Neuronal stem cell (in vitro differentiated cells): ENCODE data around the gene EEF1AKMT1.

Experiments
- DNase-seq: peaks from one replicate; pipeline ENCODE4 v3.0.0-alpha.2; 2013; ENCODE audit warnings: low spot score
- H2AFZ ChIP-seq: one replicate; pipeline ENCODE4 v1.6.1; 2013; ENCODE audit warnings: mild to moderate bottlenecking, low read length, inconsistent platforms
- H2AK5ac ChIP-seq: 2 replicates; pipeline ENCODE4 v1.6.1; 2013; ENCODE audit warnings: low read depth, mild to moderate bottlenecking, inconsistent platforms, low read length, moderate library complexity, mixed read lengths
- H2BK120ac ChIP-seq: 2 replicates; pipeline ENCODE4 v1.6.1; 2013; ENCODE audit warnings: low read depth, mild to moderate bottlenecking, inconsistent platforms, low read length, moderate library complexity, mixed read lengths
- H2BK12ac ChIP-seq: one replicate; pipeline ENCODE4 v1.6.1; 2013; ENCODE audit warnings: low read length, inconsistent platforms
- H2BK15ac ChIP-seq: 2 replicates; pipeline ENCODE4 v1.6.1; 2013; ENCODE audit warnings: mild to moderate bottlenecking, low read length, inconsistent platforms, mixed read lengths
- H2BK5ac ChIP-seq: one replicate; pipeline ENCODE4 v1.6.1; 2013; ENCODE audit warnings: inconsistent platforms, mild to moderate bottlenecking, low read length, moderate library complexity
- H3K14ac ChIP-seq: one replicate; pipeline ENCODE4 v1.6.1; 2013; ENCODE audit warnings: low read length, inconsistent platforms
- H3K18ac ChIP-seq: 2 replicates; pipeline ENCODE4 v1.6.1; 2013; ENCODE audit warnings: low read length, inconsistent platforms
- H3K23ac ChIP-seq: 2 replicates; pipeline ENCODE4 v1.6.1; 2013; ENCODE audit warnings: low read depth, mild to moderate bottlenecking, mixed read lengths, low read length, inconsistent platforms; ENCODE audit not compliant: poor library complexity
- H3K27ac ChIP-seq: replicated peaks from 3 replicates; pipeline ENCODE4 v1.5.1; 2013; ENCODE audit warnings: low read length, inconsistent platforms
- H3K27me3 ChIP-seq, 3 experiments: 2 replicates each; pipeline ENCODE4 v1.6.1; 2013; ENCODE audit warnings: low read length in 3 of 3, mild to moderate bottlenecking in 2 of 3, inconsistent platforms in 1 of 3, low read depth in 1 of 3, mixed read lengths in 1 of 3, moderate library complexity in 1 of 3; ENCODE audit not compliant: control insufficient read depth in 3 of 3, insufficient read depth in 3 of 3
- H3K36me3 ChIP-seq, 2 donors: replicated peaks in 1 of 2; 2 replicates each; pipeline ENCODE4 v1.6.1; 2013; ENCODE audit warnings: low read length in 2 of 2; ENCODE audit not compliant: control insufficient read depth in 2 of 2, insufficient read depth in 2 of 2
- H3K4ac ChIP-seq: 2 replicates; pipeline ENCODE4 v1.6.1; 2013; ENCODE audit warnings: inconsistent platforms, mild to moderate bottlenecking, low read length, moderate library complexity
- H3K4me1 ChIP-seq, 2 donors: 1 replicate in 1 of 2; 2 replicates in 1 of 2; pipeline ENCODE4 v1.6.1; 2013; ENCODE audit warnings: low read length in 2 of 2, low read depth in 1 of 2; ENCODE audit not compliant: control insufficient read depth in 2 of 2, insufficient read depth in 1 of 2
- H3K4me2 ChIP-seq: one replicate; pipeline ENCODE4 v1.6.1; 2013; ENCODE audit warnings: mild to moderate bottlenecking, low read length, inconsistent platforms; ENCODE audit not compliant: insufficient read depth, poor library complexity, severe bottlenecking
- H3K4me3 ChIP-seq, 2 donors: 2 replicates each; pipeline ENCODE4 v1.5.1; 2013; ENCODE audit warnings: low read length in 2 of 2, mild to moderate bottlenecking in 2 of 2, inconsistent platforms in 1 of 2, moderate library complexity in 1 of 2
- H3K79me1 ChIP-seq: one replicate; pipeline ENCODE4 v1.6.1; 2013; ENCODE audit warnings: low read depth, mild to moderate bottlenecking, inconsistent platforms, low read length, moderate library complexity
- H3K9ac ChIP-seq: one replicate; pipeline ENCODE4 v1.6.1; 2013; ENCODE audit warnings: mild to moderate bottlenecking, low read depth, low read length, inconsistent platforms; ENCODE audit not compliant: poor library complexity
- H3K9me3 ChIP-seq, 2 donors: replicated peaks in 1 of 2; 2 replicates each; pipeline versions ENCODE3 to v1.6.1; 2013; ENCODE audit warnings: low read length in 2 of 2, mild to moderate bottlenecking in 2 of 2, inconsistent platforms in 1 of 2, low read depth in 1 of 2, mixed read lengths in 1 of 2, moderate library complexity in 1 of 2; ENCODE audit not compliant: control insufficient read depth in 2 of 2, insufficient read depth in 1 of 2
- H4K8ac ChIP-seq: one replicate; pipeline ENCODE4 v1.6.1; 2013; ENCODE audit warnings: low read depth, mild to moderate bottlenecking, inconsistent platforms, low read length, moderate library complexity
- H4K91ac ChIP-seq: one replicate; pipeline ENCODE4 v1.6.1; 2013; ENCODE audit warnings: low read length, low read depth, mild to moderate bottlenecking, inconsistent platforms; ENCODE audit not compliant: poor library complexity
- WGBS, 2 donors: extraction: QIAGEN DNeasy Blood & Tissue Kit; methylation state at CpG; one replicate each; pipeline ENCODE4 v1.1.7; 2013; ENCODE audit warnings: missing lambda C conversion rate in 2 of 2, mixed read lengths in 1 of 2; ENCODE audit not compliant: insufficient read length in 2 of 2, insufficient replicate concordance in 1 of 2; ENCODE audit errors: extremely low coverage in 2 of 2; 5-methylcytosine and 5-hydroxymethylcytosine counted together

EEF1AKMT1 gene

GRCh38 chr13:20727856-20728255 is 45.9 kb downstream of the EEF1AKMT1 start:
- H2BK120ac ChIP-seq: no peak overlapping the region
- no peaks in the 10 kb centered on the region for H3K9me3 ChIP-seq
- no peak overlapping the region for H3K4me2 ChIP-seq
- H2AK5ac ChIP-seq: no peak overlapping the region
- no peak overlapping the region for H3K18ac ChIP-seq
- no peaks in the 10 kb centered on the region for H3K79me1 ChIP-seq
- H3K36me3 ChIP-seq: no peaks in the 10 kb centered on the region
- H2BK5ac ChIP-seq: no peak overlapping the region
- no peak overlapping the region for H2AFZ ChIP-seq
- no peak for DNase-seq
- no peak overlapping the region for H3K4me3 ChIP-seq
- no peak overlapping the region for H3K23ac ChIP-seq
- H4K91ac ChIP-seq: no peak overlapping the region
- no peak overlapping the region for H2BK12ac ChIP-seq
- no peak overlapping the region for H3K14ac ChIP-seq
- no peaks in the 10 kb centered on the region for H3K27me3 ChIP-seq
- H2BK15ac ChIP-seq: no peak overlapping the region
- H4K8ac ChIP-seq: no peak overlapping the region
- H3K4me1 ChIP-seq: no peaks in the 10 kb centered on the region
- no CpG with 5 or more reads among the region's 6 CpGs for WGBS, 2 donors
- no peak overlapping the region for H3K4ac ChIP-seq
- H3K27ac ChIP-seq: no peak overlapping the region
- H3K9ac ChIP-seq: no peak overlapping the region

GRCh38 chr13:20721454-20722357 is 52.1 kb downstream of the EEF1AKMT1 start:
- H2BK120ac ChIP-seq: no peak overlapping the region
- peak overlapping the region; percentile 93 for H4K91ac ChIP-seq
- H4K8ac ChIP-seq: peak overlapping the region; percentile 97
- no peak overlapping the region for H3K27ac ChIP-seq
- no CpG with 5 or more reads among the region's 81 CpGs for WGBS, 2 donors
- peak overlapping the region; percentile 93 for H3K18ac ChIP-seq
- peak overlapping the region; percentile 80 for H2BK5ac ChIP-seq
- H2AK5ac ChIP-seq: peak overlapping the region; percentile 63
- H3K14ac ChIP-seq: peak overlapping the region; percentile 90
- no peak for DNase-seq
- no peaks in the 10 kb centered on the region for H3K79me1 ChIP-seq
- peaks cover 3 to 4% of the 10 kb centered on the region in 2 donors for H3K9me3 ChIP-seq
- peak overlapping the region; percentile 12 for H3K4ac ChIP-seq
- H3K27me3 ChIP-seq: peaks cover 0 to 8% (median 0%) of the 10 kb centered on the region in 3 experiments
- H3K9ac ChIP-seq: peak overlapping the region; percentile 74
- H3K4me3 ChIP-seq: peak overlapping the region in 1 of 2 donors; percentile 79
- peaks cover 1 to 3% of the 10 kb centered on the region in 2 donors for H3K36me3 ChIP-seq
- peak overlapping the region; percentile 93 for H2BK12ac ChIP-seq
- peak overlapping the region; percentile 90 for H3K23ac ChIP-seq
- H3K4me2 ChIP-seq: peak overlapping the region; percentile 67
- H2AFZ ChIP-seq: no peak overlapping the region
- H3K4me1 ChIP-seq: peaks cover 0 to 9% of the 10 kb centered on the region in 2 donors
- H2BK15ac ChIP-seq: peak overlapping the region; percentile 91

- Histone ChIP-seq H3K79me1 (no peaks in the 10 kb centered on the region), H3K36me3 (peaks cover 1 to 3% of the 10 kb centered on the region in 2 donors), H3K27ac (no peak overlapping the region), H4K91ac (no peak overlapping the region), H3K4me3 (no peak overlapping the region), H3K27me3 (peaks cover 0 to 8% (median 0%) of the 10 kb centered on the region in 3 experiments), H2AK5ac (peak overlapping the region; percentile 46), H3K4me2 (no peak overlapping the region), H3K23ac (no peak overlapping the region), H2BK15ac (peak overlapping the region; percentile 91), H3K4ac (no peak overlapping the region), H3K9ac (no peak overlapping the region), H3K4me1 (peaks cover 0 to 13% of the 10 kb centered on the region in 2 donors), H3K18ac (peak overlapping the region; percentile 93), H2BK120ac (no peak overlapping the region), H3K14ac (no peak overlapping the region), H3K9me3 (peaks cover 3 to 4% of the 10 kb centered on the region in 2 donors), H2BK5ac (peak overlapping the region; percentile 80), H2BK12ac (no peak overlapping the region), H2AFZ (no peak overlapping the region), H4K8ac (no peak overlapping the region)
- no CpG with 5 or more reads among the region's 16 CpGs for WGBS, 2 donors
- no peak for DNase-seq
These were observed 52.7 kb downstream of the EEF1AKMT1 start for GRCh38 chr13:20721058-20721453.

GRCh38 chr13:20720499-20720898 is 53.3 kb downstream of the EEF1AKMT1 start:
- no peak overlapping the region for H4K91ac ChIP-seq

More at GRCh38 chr13:20720499-20720898, 53.3 kb downstream of the EEF1AKMT1 start:
- H2BK12ac ChIP-seq: no peak overlapping the region
- no peak overlapping the region for H3K27ac ChIP-seq
- no peak overlapping the region for H3K14ac ChIP-seq
- no peak overlapping the region for H3K4me2 ChIP-seq
- WGBS, 2 donors: no CpG with 5 or more reads among the region's 11 CpGs
- H2AK5ac ChIP-seq: no peak overlapping the region
- no peak overlapping the region for H3K23ac ChIP-seq
- H3K4me3 ChIP-seq: no peak overlapping the region
- H3K79me1 ChIP-seq: no peaks in the 10 kb centered on the region
- DNase-seq: no peak
- no peak overlapping the region for H4K8ac ChIP-seq
- peaks cover 1 to 3% of the 10 kb centered on the region in 2 donors for H3K36me3 ChIP-seq
- peaks cover 0 to 13% of the 10 kb centered on the region in 2 donors for H3K4me1 ChIP-seq
- no peak overlapping the region for H3K18ac ChIP-seq
- no peak overlapping the region for H3K4ac ChIP-seq
- no peak overlapping the region for H2BK15ac ChIP-seq
- no peak overlapping the region for H2AFZ ChIP-seq
- H3K9ac ChIP-seq: no peak overlapping the region
- H3K9me3 ChIP-seq: peaks cover 3 to 4% of the 10 kb centered on the region in 2 donors
- no peak overlapping the region for H2BK120ac ChIP-seq
- peaks cover 0 to 8% (median 0%) of the 10 kb centered on the region in 3 experiments for H3K27me3 ChIP-seq
- H2BK5ac ChIP-seq: no peak overlapping the region
